ENCODE data around the gene LBHD2. TPM values are rescaled to one million over a fixed set of nuclear protein-coding genes. Genes with fewer than 3 reads are reported as not detected.

LBHD2 gene
- polyA plus RNA-seq, 1 donor from 2014 or later: not detected

- Histone ChIP-seq H4K20me1 (ENCODE audit: insufficient read depth) (no peaks in the 10 kb centered on the region), H3K4me2 (ENCODE audit: low read length) (no peak overlapping the region), H3K27me3 (ENCODE audit: insufficient read depth, low read depth, low read length) (no peaks in the 10 kb centered on the region), H3K4me3 (ENCODE audit: low read length) (no peak overlapping the region), H3K36me3 (ENCODE audit: insufficient read depth, low read length) (no peaks in the 10 kb centered on the region), H2AFZ (ENCODE audit: low read depth, low read length) (no peak overlapping the region), H3K79me2 (replicated peaks; ENCODE audit: insufficient read depth, low read length) (no peaks in the 10 kb centered on the region), H3K27ac (ENCODE audit: low read length) (no peak overlapping the region), H3K9me3 (ENCODE audit: low read length) (no peaks in the 10 kb centered on the region), H3K9me2 (ENCODE audit: insufficient read depth, low read length) (no peaks in the 10 kb centered on the region), H3K9ac (ENCODE audit: low read length) (no peak overlapping the region), H3F3A (ENCODE audit: insufficient read depth, low read length, poor library complexity, severe bottlenecking) (no peaks in the 10 kb centered on the region)
- TF ChIP-seq CTCF (IDR thresholded peaks at IDR 0.05; ENCODE audit: poor library complexity, severe bottlenecking): no peak
- no peak for TF ChIP-seq POLR2AphosphoS5 (IDR thresholded peaks at IDR 0.05)
- no peak for TF ChIP-seq SMC3 (conservative IDR thresholded peaks at IDR 0.05; ENCODE audit: poor library complexity)
- TF ChIP-seq, protein P1, sequence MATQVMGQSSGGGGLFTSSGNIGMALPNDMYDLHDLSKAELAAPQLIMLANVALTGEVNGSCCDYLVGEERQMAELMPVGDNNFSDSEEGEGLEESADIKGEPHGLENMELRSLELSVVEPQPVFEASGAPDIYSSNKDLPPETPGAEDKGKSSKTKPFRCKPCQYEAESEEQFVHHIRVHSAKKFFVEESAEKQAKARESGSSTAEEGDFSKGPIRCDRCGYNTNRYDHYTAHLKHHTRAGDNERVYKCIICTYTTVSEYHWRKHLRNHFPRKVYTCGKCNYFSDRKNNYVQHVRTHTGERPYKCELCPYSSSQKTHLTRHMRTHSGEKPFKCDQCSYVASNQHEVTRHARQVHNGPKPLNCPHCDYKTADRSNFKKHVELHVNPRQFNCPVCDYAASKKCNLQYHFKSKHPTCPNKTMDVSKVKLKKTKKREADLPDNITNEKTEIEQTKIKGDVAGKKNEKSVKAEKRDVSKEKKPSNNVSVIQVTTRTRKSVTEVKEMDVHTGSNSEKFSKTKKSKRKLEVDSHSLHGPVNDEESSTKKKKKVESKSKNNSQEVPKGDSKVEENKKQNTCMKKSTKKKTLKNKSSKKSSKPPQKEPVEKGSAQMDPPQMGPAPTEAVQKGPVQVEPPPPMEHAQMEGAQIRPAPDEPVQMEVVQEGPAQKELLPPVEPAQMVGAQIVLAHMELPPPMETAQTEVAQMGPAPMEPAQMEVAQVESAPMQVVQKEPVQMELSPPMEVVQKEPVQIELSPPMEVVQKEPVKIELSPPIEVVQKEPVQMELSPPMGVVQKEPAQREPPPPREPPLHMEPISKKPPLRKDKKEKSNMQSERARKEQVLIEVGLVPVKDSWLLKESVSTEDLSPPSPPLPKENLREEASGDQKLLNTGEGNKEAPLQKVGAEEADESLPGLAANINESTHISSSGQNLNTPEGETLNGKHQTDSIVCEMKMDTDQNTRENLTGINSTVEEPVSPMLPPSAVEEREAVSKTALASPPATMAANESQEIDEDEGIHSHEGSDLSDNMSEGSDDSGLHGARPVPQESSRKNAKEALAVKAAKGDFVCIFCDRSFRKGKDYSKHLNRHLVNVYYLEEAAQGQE (IDR thresholded peaks at IDR 0.05; ENCODE audit: borderline replicate concordance): no peak
- no peak for TF ChIP-seq EP300 (conservative IDR thresholded peaks at IDR 0.05; ENCODE audit: poor library complexity, severe bottlenecking)
- no peak for TF ChIP-seq RAD21 (conservative IDR thresholded peaks at IDR 0.05)
- no peak for TF ChIP-seq TAF1 (IDR thresholded peaks at IDR 0.05; ENCODE audit: low read depth)
- no peak for TF ChIP-seq EZH2 (IDR thresholded peaks at IDR 0.05; ENCODE audit: borderline replicate concordance, insufficient read depth, low read length, poor library complexity, severe bottlenecking)
- TF ChIP-seq MXI1 (conservative IDR thresholded peaks at IDR 0.05; ENCODE audit: poor library complexity, severe bottlenecking): no peak
Measured at GRCh38 chr14:103073876-103074728, 9.9 kb upstream of the LBHD2 start.

DNA sequence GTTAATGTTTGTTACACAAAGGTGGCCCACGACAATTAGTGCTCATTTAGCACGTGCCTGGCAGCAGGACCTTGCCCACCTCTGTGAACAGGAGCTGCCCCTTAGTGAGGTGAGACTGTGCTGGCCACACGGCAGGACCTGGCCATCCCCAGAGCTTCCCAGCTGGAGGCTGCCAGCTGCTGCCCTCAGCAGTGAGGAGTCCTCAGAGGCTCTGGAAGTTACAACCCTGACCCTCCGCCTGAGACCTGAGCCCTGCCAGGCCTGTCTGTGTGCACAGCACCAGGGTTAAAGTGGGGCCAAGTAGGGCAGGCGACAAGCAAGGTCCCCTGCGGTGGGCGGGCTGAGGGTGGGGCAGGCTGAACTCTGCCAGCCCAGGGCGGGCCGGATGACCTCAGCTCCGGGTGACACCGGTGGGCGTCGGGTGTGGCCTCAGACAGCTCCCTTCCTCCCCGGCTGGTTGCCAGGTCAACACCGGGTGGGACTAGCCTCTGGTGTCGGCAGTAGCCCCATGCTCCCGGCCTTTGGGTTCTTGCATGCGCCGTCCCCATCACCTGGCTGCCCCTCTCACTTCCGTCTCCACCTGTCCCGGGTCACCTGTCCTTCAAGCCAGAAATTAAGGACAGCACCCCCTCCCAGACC, 9.2 kb upstream of the LBHD2 start:
- Histone ChIP-seq H3K4me3 (ENCODE audit: low read length) (peak overlapping the region; percentile 61), H2AFZ (ENCODE audit: low read depth, low read length) (no peak overlapping the region), H4K20me1 (ENCODE audit: insufficient read depth) (no peaks in the 10 kb centered on the region), H3K79me2 (replicated peaks; ENCODE audit: insufficient read depth, low read length) (no peaks in the 10 kb centered on the region), H3K9me3 (ENCODE audit: low read length) (no peaks in the 10 kb centered on the region), H3F3A (ENCODE audit: insufficient read depth, low read length, poor library complexity, severe bottlenecking) (no peaks in the 10 kb centered on the region), H3K9me2 (ENCODE audit: insufficient read depth, low read length) (no peaks in the 10 kb centered on the region), H3K36me3 (ENCODE audit: insufficient read depth, low read length) (no peaks in the 10 kb centered on the region), H3K27ac (ENCODE audit: low read length) (no peak overlapping the region), H3K9ac (ENCODE audit: low read length) (no peak overlapping the region), H3K27me3 (ENCODE audit: insufficient read depth, low read depth, low read length) (no peaks in the 10 kb centered on the region), H3K4me2 (ENCODE audit: low read length) (no peak overlapping the region)
- no peak for TF ChIP-seq EP300 (conservative IDR thresholded peaks at IDR 0.05; ENCODE audit: poor library complexity, severe bottlenecking)
- no peak for TF ChIP-seq CTCF (IDR thresholded peaks at IDR 0.05; ENCODE audit: poor library complexity, severe bottlenecking)
- TF ChIP-seq POLR2AphosphoS5 (IDR thresholded peaks at IDR 0.05): no peak
- no peak for TF ChIP-seq RAD21 (conservative IDR thresholded peaks at IDR 0.05)
- TF ChIP-seq EZH2 (IDR thresholded peaks at IDR 0.05; ENCODE audit: borderline replicate concordance, insufficient read depth, low read length, poor library complexity, severe bottlenecking): no peak
- TF ChIP-seq TAF1 (IDR thresholded peaks at IDR 0.05; ENCODE audit: low read depth): no peak
- TF ChIP-seq SMC3 (conservative IDR thresholded peaks at IDR 0.05; ENCODE audit: poor library complexity): no peak
- TF ChIP-seq MXI1 (conservative IDR thresholded peaks at IDR 0.05; ENCODE audit: poor library complexity, severe bottlenecking): no peak
- TF ChIP-seq, protein P1 (IDR thresholded peaks at IDR 0.05; ENCODE audit: borderline replicate concordance): no peak

Measured in neural cell (in vitro differentiated cells).